Keratinocyte (primary cell): ENCODE results near the gene RNF152. TPM values are rescaled to one million over a fixed set of nuclear protein-coding genes. Genes with fewer than 3 reads are reported as not detected.

ENCODE experiments used
- DNase-seq: peaks from one replicate; pipeline ENCODE4 v3.0.0-alpha.2; 2011; ENCODE audit warnings: low read depth, missing footprints, low spot score
- FAIRE-seq: peaks from 2 replicates; lab custom pipeline; 2011; peaks lifted over from hg19 to GRCh38; lab: Jason Lieb, UNC
- H2AFZ ChIP-seq: 2 replicates; pipeline ENCODE4 v1.6.0; 2012; ENCODE audit warnings: low read length, control low read depth, inconsistent platforms; ENCODE audit not compliant: control insufficient read depth
- H3K27ac ChIP-seq: 2 replicates; pipeline ENCODE4 v1.5.1; 2011; ENCODE audit warnings: low read length; ENCODE audit not compliant: control insufficient read depth, insufficient read depth
- H3K27me3 ChIP-seq: 3 replicates; pipeline ENCODE4 v1.6.0; 2011; ENCODE audit warnings: low read length; ENCODE audit not compliant: control insufficient read depth, insufficient read depth; ENCODE audit errors: extremely low read depth
- H3K36me3 ChIP-seq, 2 experiments: 2 replicates in 1 of 2; 3 replicates in 1 of 2; pipeline ENCODE4 v1.5.1; 2011; ENCODE audit warnings: low read length in 2 of 2, mild to moderate bottlenecking in 1 of 2; ENCODE audit not compliant: control insufficient read depth in 2 of 2, insufficient read depth in 2 of 2; ENCODE audit errors: extremely low read depth in 1 of 2
- H3K4me1 ChIP-seq: 3 replicates; pipeline ENCODE4 v1.5.1; 2011; ENCODE audit warnings: low read length; ENCODE audit not compliant: control insufficient read depth, insufficient read depth; ENCODE audit errors: extremely low read depth
- H3K4me2 ChIP-seq: 3 replicates; pipeline ENCODE4 v1.6.0; 2011; ENCODE audit warnings: low read depth, low read length; ENCODE audit not compliant: control insufficient read depth, insufficient read depth; ENCODE audit errors: extremely low read depth
- H3K4me3 ChIP-seq, 3 experiments: fragments of 200-600 bp in 1 of 3; sonication (generic) in 1 of 3; 2 replicates in 2 of 3; 3 replicates in 1 of 3; pipeline ENCODE4 v1.5.1; 2011 to 2016; ENCODE audit warnings: low read length in 3 of 3, mild to moderate bottlenecking in 3 of 3, control low read depth in 2 of 3, inconsistent platforms in 1 of 3, low read depth in 1 of 3, mixed read lengths in 1 of 3, mixed run types in 1 of 3, moderate library complexity in 1 of 3; ENCODE audit not compliant: control insufficient read depth in 2 of 3, insufficient read depth in 2 of 3; ENCODE audit errors: extremely low read depth in 1 of 3
- H3K79me2 ChIP-seq: 2 replicates; pipeline ENCODE4 v1.6.0; 2012; ENCODE audit warnings: low read length; ENCODE audit not compliant: control insufficient read depth, insufficient read depth
- H3K9ac ChIP-seq: 3 replicates; pipeline ENCODE4 v1.6.0; 2011; ENCODE audit warnings: low read length; ENCODE audit not compliant: control insufficient read depth, insufficient read depth; ENCODE audit errors: extremely low read depth
- H3K9me1 ChIP-seq: 3 replicates; pipeline ENCODE4 v1.6.0; 2011; ENCODE audit warnings: low read length; ENCODE audit not compliant: control insufficient read depth, insufficient read depth; ENCODE audit errors: extremely low read depth
- H3K9me3 ChIP-seq: 2 replicates; pipeline ENCODE4 v1.5.1; 2012; ENCODE audit warnings: low read depth, low read length; ENCODE audit not compliant: control insufficient read depth
- H4K20me1 ChIP-seq: 3 replicates; pipeline ENCODE4 v1.6.0; 2011; ENCODE audit warnings: low read length; ENCODE audit not compliant: control insufficient read depth, insufficient read depth; ENCODE audit errors: extremely low read depth
- EZH2 ChIP-seq: IDR thresholded peaks from one replicate; pipeline ENCODE4 v1.6.1; 2012; ENCODE audit warnings: inconsistent platforms, mild to moderate bottlenecking, low read length, moderate library complexity
- dilution Hi-C: fragments of 300-500 bp; cut with MboI; formaldehyde crosslinking; loops from one replicate; pipeline ENCODE4 v1.7.0; 2020; ENCODE audit warnings: low sequenced_read_pairs; ENCODE audit not compliant: extremely low pct_ligation_motif_present
- polyA plus RNA-seq, 5 experiments: library from polyadenylated mRNA; depleted of rRNA in 3 of 5; stranded (reverse) in 3 of 5; stranded (forward) in 1 of 5; unstranded in 1 of 5; fragments of >200 nt; gene quantifications; 1 replicate in 1 of 5; 2 replicates in 3 of 5; 3 replicates in 1 of 5; pipeline versions ENCODE4 v1.2.1 to v1.2.3, GENCODE V29; 2011 to 2012; ENCODE audit warnings: missing spikeins in 2 of 5, low read depth in 1 of 5, low replicate concordance in 1 of 5
- TF ChIP-seq, protein P1 (sequence below), 3 experiments: IDR thresholded peaks in 1 of 3; conservative IDR thresholded peaks in 1 of 3; optimal IDR thresholded peaks in 1 of 3; 2 replicates in 2 of 3; 3 replicates in 1 of 3; pipeline versions ENCODE3 to v1.5.1; 2011; ENCODE audit warnings: low read length in 3 of 3, mild to moderate bottlenecking in 3 of 3, moderate library complexity in 2 of 3, control low read depth in 1 of 3, inconsistent platforms in 1 of 3; ENCODE audit not compliant: insufficient read depth in 2 of 3; ENCODE audit errors: extremely low read depth in 1 of 3

RNF152 gene
- polyA plus RNA-seq, 1 donor (not counting 4 experiments of a cell fraction or from before 2014, with no cell fraction given), result 10.1 TPM

DNA sequence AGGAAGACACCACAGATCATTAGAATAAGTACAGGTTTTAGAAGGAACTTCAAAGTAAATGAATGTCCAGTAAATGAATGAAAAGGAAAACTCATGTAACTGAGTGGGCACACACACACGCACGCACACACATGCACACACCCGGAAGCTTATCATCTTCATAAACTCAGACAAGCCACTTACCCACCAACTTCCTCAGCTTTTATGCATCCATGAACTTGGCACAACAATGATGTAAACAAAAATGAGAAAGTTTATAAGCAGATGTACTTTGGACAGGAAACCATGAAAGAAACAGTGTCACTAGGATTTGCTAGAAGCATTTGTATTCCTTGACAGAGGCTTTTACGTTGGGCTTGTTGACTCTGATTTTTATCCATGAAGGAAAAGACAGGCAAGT, 23.2 kb downstream of the RNF152 start:
- Histone ChIP-seq H3K27ac (no peak overlapping the region), H3K36me3 (no peaks in the 10 kb centered on the region), H4K20me1 (no peaks in the 10 kb centered on the region), H3K9me1 (peaks cover 2% of the 10 kb centered on the region), H2AFZ (no peak overlapping the region), H3K9ac (no peak overlapping the region), H3K4me3 (no peak overlapping the region), H3K4me2 (no peak overlapping the region), H3K9me3 (no peaks in the 10 kb centered on the region), H3K79me2 (peaks cover 15% of the 10 kb centered on the region), H3K27me3 (no peaks in the 10 kb centered on the region), H3K4me1 (no peaks in the 10 kb centered on the region)
- DNase-seq (no peak), FAIRE-seq (no peak)
- no peak for TF ChIP-seq EZH2
- TF ChIP-seq, protein P1, sequence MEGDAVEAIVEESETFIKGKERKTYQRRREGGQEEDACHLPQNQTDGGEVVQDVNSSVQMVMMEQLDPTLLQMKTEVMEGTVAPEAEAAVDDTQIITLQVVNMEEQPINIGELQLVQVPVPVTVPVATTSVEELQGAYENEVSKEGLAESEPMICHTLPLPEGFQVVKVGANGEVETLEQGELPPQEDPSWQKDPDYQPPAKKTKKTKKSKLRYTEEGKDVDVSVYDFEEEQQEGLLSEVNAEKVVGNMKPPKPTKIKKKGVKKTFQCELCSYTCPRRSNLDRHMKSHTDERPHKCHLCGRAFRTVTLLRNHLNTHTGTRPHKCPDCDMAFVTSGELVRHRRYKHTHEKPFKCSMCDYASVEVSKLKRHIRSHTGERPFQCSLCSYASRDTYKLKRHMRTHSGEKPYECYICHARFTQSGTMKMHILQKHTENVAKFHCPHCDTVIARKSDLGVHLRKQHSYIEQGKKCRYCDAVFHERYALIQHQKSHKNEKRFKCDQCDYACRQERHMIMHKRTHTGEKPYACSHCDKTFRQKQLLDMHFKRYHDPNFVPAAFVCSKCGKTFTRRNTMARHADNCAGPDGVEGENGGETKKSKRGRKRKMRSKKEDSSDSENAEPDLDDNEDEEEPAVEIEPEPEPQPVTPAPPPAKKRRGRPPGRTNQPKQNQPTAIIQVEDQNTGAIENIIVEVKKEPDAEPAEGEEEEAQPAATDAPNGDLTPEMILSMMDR (optimal IDR thresholded peaks at IDR 0.05 in 1 of 3, IDR thresholded peaks at IDR 0.05 in 1 of 3, conservative IDR thresholded peaks at IDR 0.05 in 1 of 3; ENCODE audit: extremely low read depth in 1 of 3, insufficient read depth in 2 of 3, low read length in 3 of 3), result no peak
- dilution Hi-C loops, result no loop called here

DNA sequence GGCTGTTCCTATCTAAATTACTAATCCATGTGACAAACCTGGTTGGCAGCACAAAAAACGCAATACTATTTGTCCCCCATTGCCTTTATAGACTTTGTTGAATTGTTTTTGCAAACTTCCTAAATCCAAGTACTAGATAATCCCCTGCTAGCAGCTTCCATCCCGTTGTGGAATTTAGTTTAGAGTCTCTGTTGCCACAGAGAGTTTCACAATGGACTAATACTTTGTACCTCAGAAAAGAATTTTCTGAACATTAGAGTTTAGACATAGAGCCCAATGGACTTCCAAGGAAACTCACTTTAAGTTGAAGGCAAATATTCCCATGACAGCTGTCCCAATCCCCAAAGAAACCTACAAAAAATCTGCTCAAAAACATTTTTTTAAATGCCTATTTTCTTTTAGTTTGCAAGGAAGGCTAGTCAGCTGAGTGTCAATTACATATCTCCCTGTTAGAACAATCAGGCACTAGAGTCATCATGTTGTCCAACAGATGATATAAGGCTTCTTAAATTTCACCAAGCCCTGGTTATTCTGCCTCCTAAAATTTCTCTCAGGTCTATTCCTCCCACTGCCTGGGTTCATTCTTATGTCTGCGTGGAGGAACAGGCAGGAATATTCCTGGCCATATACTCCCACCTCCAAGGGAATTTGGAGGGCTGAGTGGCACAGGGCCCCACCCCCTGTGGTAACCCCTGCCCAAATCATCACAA, 27.2 kb downstream of the RNF152 start:
- no peak for TF ChIP-seq EZH2
- TF ChIP-seq, protein P1 (optimal IDR thresholded peaks at IDR 0.05 in 1 of 3, IDR thresholded peaks at IDR 0.05 in 1 of 3, conservative IDR thresholded peaks at IDR 0.05 in 1 of 3; ENCODE audit: extremely low read depth in 1 of 3, insufficient read depth in 2 of 3, low read length in 3 of 3), result no peak
- dilution Hi-C loops, result no loop called here
- peaks cover 2% of the 10 kb centered on the region for H3K9me1 ChIP-seq
- H3K9me3 ChIP-seq, result no peaks in the 10 kb centered on the region
- H3K27ac ChIP-seq, result no peak overlapping the region
- H2AFZ ChIP-seq, result no peak overlapping the region
- no peak overlapping the region for H3K4me3 ChIP-seq
- no peak for DNase-seq
- no peaks in the 10 kb centered on the region for H3K36me3 ChIP-seq
- peak; percentile 49 for FAIRE-seq
- no peaks in the 10 kb centered on the region for H3K27me3 ChIP-seq
- peaks cover 15% of the 10 kb centered on the region for H3K79me2 ChIP-seq
- no peak overlapping the region for H3K9ac ChIP-seq
- H4K20me1 ChIP-seq, result no peaks in the 10 kb centered on the region
- peaks cover 9% of the 10 kb centered on the region for H3K4me1 ChIP-seq
- H3K4me2 ChIP-seq, result no peak overlapping the region
